ENCODE measurements around the gene PARD6B. TPM values are rescaled to one million over a fixed set of nuclear protein-coding genes. Genes with fewer than 3 reads are reported as not detected.
A peak's percentile ranks its signal among the peaks of the same experiment; 100 is the strongest.
"Not testable (repeated sequence)": the region's sequence is repeated elsewhere in the genome, so short reads cannot be mapped to it uniquely, and the experiment has no call there.

Gene PARD6B
- total and polyA plus RNA-seq, 2 donors from 2014 or later, result 9.2 to 72.0 TPM

DNA sequence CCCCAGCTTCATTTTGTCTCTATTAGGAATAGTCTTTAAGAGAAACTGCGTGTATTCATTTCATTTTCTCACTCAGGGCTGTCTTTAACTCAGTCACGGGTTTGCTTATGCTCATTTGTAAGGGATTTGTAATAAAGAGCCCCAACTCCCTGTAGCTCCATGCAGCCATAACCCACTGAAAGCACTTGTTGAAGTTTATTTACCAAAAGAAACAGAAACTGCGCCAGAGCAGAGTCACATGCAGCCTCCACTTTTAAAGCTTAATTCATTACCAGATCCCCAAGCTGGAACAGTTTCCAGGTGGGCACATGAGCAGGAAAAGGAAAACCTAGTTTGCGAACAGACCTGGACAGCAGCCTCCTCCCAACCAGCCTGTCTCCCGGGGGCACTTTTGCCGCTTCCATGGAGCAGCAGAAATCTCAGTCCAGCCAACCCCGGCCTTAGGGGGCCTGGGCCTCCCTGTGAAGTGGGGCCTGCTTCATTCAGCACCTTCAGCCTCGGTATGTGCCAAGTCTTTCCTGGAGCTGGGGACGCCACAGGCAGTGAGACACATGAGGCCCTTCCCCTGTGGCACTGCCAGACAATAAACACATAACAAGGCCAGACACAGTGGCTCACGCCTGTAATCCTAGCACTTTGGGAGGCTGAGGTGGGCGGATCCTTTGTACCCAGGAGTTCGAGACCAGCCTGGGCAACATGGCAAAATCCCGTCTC, 68.0 kb downstream of the PARD6B start:
- peak overlapping the region; percentile 20 to 32 for H3K27ac ChIP-seq (ENCODE audit: low read depth in 2 of 2, low read length in 2 of 2)
- H3K27me3 ChIP-seq (ENCODE audit: control insufficient read depth, insufficient read depth, low read length), result no peaks in the 10 kb centered on the region
- TF ChIP-seq CTCF (IDR thresholded peaks at IDR 0.05; ENCODE audit: borderline replicate concordance, extremely low read depth, insufficient read depth), result no peak
- peak overlapping the region in 1 of 3 donors; percentile 51 for H3K9ac ChIP-seq (ENCODE audit: low read length in 3 of 3)
- DNase-seq (no peak), FAIRE-seq (no peak)
- H3K4me1 ChIP-seq (ENCODE audit: control insufficient read depth in 2 of 3, insufficient read depth in 2 of 3, low read depth in 1 of 3, low read length in 3 of 3), result peaks cover 0 to 3% (median 0%) of the 10 kb centered on the region in 3 donors
- no peaks in the 10 kb centered on the region for H3K9me3 ChIP-seq (ENCODE audit: control insufficient read depth in 2 of 3, insufficient read depth in 1 of 3, low read length in 3 of 3)
- intact Hi-C loops (cut with DNase I), result loop anchor here (10.0 kb wide), 1 partner anchor 125 kb away; no protein-coding TSS in a partner anchor
- no peaks in the 10 kb centered on the region for H3K36me3 ChIP-seq (ENCODE audit: control insufficient read depth in 2 of 3, insufficient read depth in 3 of 3, low read length in 3 of 3)
- H3K4me3 ChIP-seq (ENCODE audit: low read length in 3 of 3), result no peak overlapping the region

DNA sequence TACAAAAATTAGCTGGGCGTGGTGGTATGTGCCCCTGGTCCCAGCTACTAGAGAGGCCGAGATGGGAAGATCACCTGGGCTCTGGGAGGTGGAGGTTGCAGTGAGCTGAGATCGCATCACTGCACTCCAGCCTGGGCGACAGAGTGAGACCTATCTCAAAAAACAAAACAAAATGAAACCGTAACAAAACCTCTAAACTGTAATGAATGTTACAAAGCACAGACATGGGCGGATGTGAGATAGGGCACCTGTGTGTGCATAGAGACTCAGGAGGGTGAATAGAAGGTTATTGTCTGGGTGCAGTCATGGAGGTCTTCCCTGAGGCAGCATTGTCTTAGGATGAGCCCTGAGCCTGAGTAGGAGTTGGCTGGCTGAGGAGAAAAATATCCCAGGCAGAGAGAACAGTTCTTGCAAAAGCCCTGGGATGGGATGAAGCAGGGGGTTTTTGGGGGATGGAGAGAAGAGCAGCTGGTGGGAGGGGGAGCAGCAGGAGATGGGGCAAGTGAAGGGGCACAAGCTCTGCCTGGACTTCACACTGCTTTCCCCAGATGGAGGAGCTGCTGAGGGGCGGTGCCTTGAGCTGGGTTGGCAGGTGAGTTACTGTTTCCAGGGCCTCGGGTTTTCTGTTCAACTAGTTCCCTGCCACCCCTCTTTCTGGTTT, 68.6 kb downstream of the PARD6B start:
- DNase-seq, result no peak
- no peaks in the 10 kb centered on the region for H3K27me3 ChIP-seq (ENCODE audit: control insufficient read depth, insufficient read depth, low read length)
- no peaks in the 10 kb centered on the region for H3K9me3 ChIP-seq (ENCODE audit: control insufficient read depth in 2 of 3, insufficient read depth in 1 of 3, low read length in 3 of 3)
- peak overlapping the region in 1 of 2 donors; percentile 32 for H3K27ac ChIP-seq (ENCODE audit: low read depth in 2 of 2, low read length in 2 of 2)
- intact Hi-C loops (cut with DNase I), result loop anchor here (10.0 kb wide), 1 partner anchor 125 kb away; no protein-coding TSS in a partner anchor
- no peak for TF ChIP-seq CTCF (IDR thresholded peaks at IDR 0.05; ENCODE audit: borderline replicate concordance, extremely low read depth, insufficient read depth)
- no peaks in the 10 kb centered on the region for H3K36me3 ChIP-seq (ENCODE audit: control insufficient read depth in 2 of 3, insufficient read depth in 3 of 3, low read length in 3 of 3)
- H3K9ac ChIP-seq (ENCODE audit: low read length in 3 of 3), result peak overlapping the region in 1 of 3 donors; percentile 51
- FAIRE-seq, result no peak
- H3K4me3 ChIP-seq (ENCODE audit: low read length in 3 of 3), result no peak overlapping the region
- no peaks in the 10 kb centered on the region for H3K4me1 ChIP-seq (ENCODE audit: control insufficient read depth in 2 of 3, insufficient read depth in 2 of 3, low read depth in 1 of 3, low read length in 3 of 3)

- FAIRE-seq, result not testable (repeated sequence)
These were observed 69.8 kb downstream of the PARD6B start for GRCh38 chr20:50800986-50801746.

DNA sequence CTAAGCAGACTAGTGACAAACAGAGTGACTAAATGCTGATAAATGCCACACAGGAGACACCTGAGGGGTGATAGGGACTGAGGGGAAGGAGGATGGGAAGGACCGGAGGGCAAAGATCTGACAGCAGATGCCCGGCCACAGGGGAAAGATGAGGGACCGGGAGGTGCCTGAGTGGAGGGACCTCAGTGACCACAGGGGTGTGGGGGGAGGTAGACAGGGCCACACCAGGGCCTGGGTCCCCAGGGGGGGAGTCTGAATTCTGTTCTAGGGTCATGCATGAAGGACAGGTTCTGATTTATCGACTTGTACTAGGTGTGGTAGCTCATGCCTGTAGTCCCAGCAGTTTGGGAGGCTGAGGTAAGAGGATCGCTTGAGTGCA, 70.4 kb downstream of the PARD6B start:
- Histone ChIP-seq H3K27me3 (ENCODE audit: control insufficient read depth, insufficient read depth, low read length) (no peaks in the 10 kb centered on the region), H3K4me1 (ENCODE audit: control insufficient read depth in 2 of 3, insufficient read depth in 2 of 3, low read depth in 1 of 3, low read length in 3 of 3) (no peaks in the 10 kb centered on the region), H3K36me3 (ENCODE audit: control insufficient read depth in 2 of 3, insufficient read depth in 3 of 3, low read length in 3 of 3) (no peaks in the 10 kb centered on the region), H3K9me3 (ENCODE audit: control insufficient read depth in 2 of 3, insufficient read depth in 1 of 3, low read length in 3 of 3) (no peaks in the 10 kb centered on the region), H3K4me3 (ENCODE audit: low read length in 3 of 3) (no peak overlapping the region), H3K27ac (ENCODE audit: low read depth in 2 of 2, low read length in 2 of 2) (no peak overlapping the region), H3K9ac (ENCODE audit: low read length in 3 of 3) (no peak overlapping the region)
- FAIRE-seq (no peak), DNase-seq (no peak)
- no peak for TF ChIP-seq CTCF (IDR thresholded peaks at IDR 0.05; ENCODE audit: borderline replicate concordance, extremely low read depth, insufficient read depth)
- intact Hi-C loops (cut with DNase I), result no loop called here

More at GRCh38 chr20:50800986-50801746, 69.8 kb downstream of the PARD6B start:
- H3K27me3 ChIP-seq (ENCODE audit: control insufficient read depth, insufficient read depth, low read length); H3K4me3 ChIP-seq (ENCODE audit: low read length in 3 of 3); H3K4me1 ChIP-seq (ENCODE audit: control insufficient read depth in 2 of 3, insufficient read depth in 2 of 3, low read depth in 1 of 3, low read length in 3 of 3); H3K9ac ChIP-seq (ENCODE audit: low read length in 3 of 3); H3K9me3 ChIP-seq (ENCODE audit: control insufficient read depth in 2 of 3, insufficient read depth in 1 of 3, low read length in 3 of 3); intact Hi-C loops (cut with DNase I); H3K36me3 ChIP-seq (ENCODE audit: control insufficient read depth in 2 of 3, insufficient read depth in 3 of 3, low read length in 3 of 3); H3K27ac ChIP-seq (ENCODE audit: low read depth in 2 of 2, low read length in 2 of 2); DNase-seq: not testable (repeated sequence)

Data from kidney (tissue), 14 donors.